ENCODE measurements around the gene APOBEC3A. TPM values are rescaled to one million over a fixed set of nuclear protein-coding genes. Genes with fewer than 3 reads are reported as not detected.

Gene APOBEC3A
- polyA plus RNA-seq, 1 of the 3 experiments (the other 2 are of a cell fraction): not detected

- Histone ChIP-seq H3K9ac (no peak overlapping the region), H3K79me2 (ENCODE audit: insufficient read depth) (no peaks in the 10 kb centered on the region), H3K4me2 (no peak overlapping the region), H3F3A (replicated peaks; ENCODE audit: insufficient read depth) (peaks cover 10% of the 10 kb centered on the region), H3K9me2 (no peaks in the 10 kb centered on the region), H4K20me1 (ENCODE audit: insufficient read depth) (peaks cover 4% of the 10 kb centered on the region; the same call in 1 of the 2 replicates), H3K4me3 (ENCODE audit: low read depth in 2 of 2, low read length in 1 of 2) (no peak overlapping the region), H3K9me3 (no peaks in the 10 kb centered on the region), H2AFZ (ENCODE audit: low read depth) (no peak overlapping the region), H3K36me3 (replicated peaks in 1 of 2; ENCODE audit: control insufficient read depth in 1 of 2, insufficient read depth in 2 of 2, low read length in 1 of 2) (no peaks in the 10 kb centered on the region), H3K27me3 (ENCODE audit: insufficient read depth) (no peaks in the 10 kb centered on the region), H3K27ac (ENCODE audit: low read depth in 2 of 2, low read length in 1 of 2) (no peak overlapping the region), H3K4me1 (ENCODE audit: control insufficient read depth in 1 of 2, insufficient read depth in 2 of 2, low read depth in 1 of 2, low read length in 1 of 2) (peaks cover 4 to 10% of the 10 kb centered on the region in 2 experiments; a peak in 3 of 4 replicates)
- ChIA-PET CTCF (interaction anchor here (2.8 kb wide), 1 partner anchor 50 kb away, joined by 9 read pairs; no protein-coding TSS in a partner anchor), POLR2A (no interaction called here)
- WGBS (ENCODE audit: low lambda C conversion rate): 50% methylated on average over 1 of the region's 1 CpG
- no peak for DNase-seq
- TF ChIP-seq RCOR1 (IDR thresholded peaks at IDR 0.05; ENCODE audit: low read length): no peak
- no peak for TF ChIP-seq MEF2A (IDR thresholded peaks at IDR 0.05; ENCODE audit: borderline replicate concordance, low read depth)
- TF ChIP-seq CTCF (IDR thresholded peaks at IDR 0.05): no peak
- no peak for TF ChIP-seq EP300 (IDR thresholded peaks at IDR 0.05; ENCODE audit: borderline replicate concordance in 1 of 2, low read depth in 1 of 2, low read length in 1 of 2)
- no peak for TF ChIP-seq MXI1 (IDR thresholded peaks at IDR 0.05; ENCODE audit: low read depth, low read length)
- TF ChIP-seq POLR2AphosphoS5 (IDR thresholded peaks at IDR 0.05; ENCODE audit: low read depth, low read length): no peak
- no peak for TF ChIP-seq IRF3 (IDR thresholded peaks at IDR 0.05; ENCODE audit: low read depth, low read length)
These were observed 37.7 kb upstream of the APOBEC3A start for GRCh38 chr22:38919631-38920190.

GRCh38 chr22:38921120-38921519, 36.3 kb upstream of the APOBEC3A start:
- Histone ChIP-seq H3K27ac (ENCODE audit: low read depth in 2 of 2, low read length in 1 of 2) (no peak overlapping the region), H3K9me2 (no peaks in the 10 kb centered on the region), H3K9ac (no peak overlapping the region), H3K9me3 (no peaks in the 10 kb centered on the region), H3K4me3 (ENCODE audit: low read depth in 2 of 2, low read length in 1 of 2) (no peak overlapping the region), H3K27me3 (ENCODE audit: insufficient read depth) (no peaks in the 10 kb centered on the region), H3K4me2 (no peak overlapping the region), H2AFZ (ENCODE audit: low read depth) (no peak overlapping the region), H3K4me1 (ENCODE audit: control insufficient read depth in 1 of 2, insufficient read depth in 2 of 2, low read depth in 1 of 2, low read length in 1 of 2) (peaks cover 12 to 13% of the 10 kb centered on the region in 2 experiments; a peak in 3 of 4 replicates), H4K20me1 (ENCODE audit: insufficient read depth) (peaks cover 4% of the 10 kb centered on the region; the same call in 1 of the 2 replicates), H3F3A (replicated peaks; ENCODE audit: insufficient read depth) (peaks cover 16% of the 10 kb centered on the region), H3K36me3 (replicated peaks in 1 of 2; ENCODE audit: control insufficient read depth in 1 of 2, insufficient read depth in 2 of 2, low read length in 1 of 2) (no peaks in the 10 kb centered on the region), H3K79me2 (ENCODE audit: insufficient read depth) (no peaks in the 10 kb centered on the region)
- DNase-seq: no peak
- TF ChIP-seq GATA2 (CRISPR knock-in tag; IDR thresholded peaks at IDR 0.05) (no peak), EZH2phosphoT487 (IDR thresholded peaks at IDR 0.05; ENCODE audit: borderline replicate concordance, low read depth) (no peak), FOSL2 (IDR thresholded peaks at IDR 0.05; ENCODE audit: borderline replicate concordance, low read depth) (no peak), POLR2AphosphoS5 (IDR thresholded peaks at IDR 0.05; ENCODE audit: low read depth, low read length) (no peak), CHD2 (IDR thresholded peaks at IDR 0.05; ENCODE audit: low read length, partially characterized antibody) (no peak), RAD21 (IDR thresholded peaks at IDR 0.05; ENCODE audit: low read length) (no peak), PBX3 (IDR thresholded peaks at IDR 0.05) (no peak), MAX (IDR thresholded peaks at IDR 0.05; ENCODE audit: low read depth) (no peak)
- ChIA-PET CTCF (interaction anchor here (2.8 kb wide), 1 partner anchor 51 kb away, joined by 9 read pairs; no protein-coding TSS in a partner anchor), POLR2A (interaction anchor here (0.6 kb wide), 1 partner anchor 68 kb away, joined by 3 read pairs; no protein-coding TSS in a partner anchor)
- 53% methylated on average over 4 of the region's 6 CpGs for WGBS (ENCODE audit: low lambda C conversion rate)
